ENCODE measurements around the gene ANO6. TPM values are rescaled to one million over a fixed set of nuclear protein-coding genes. Genes with fewer than 3 reads are reported as not detected.

The ANO6 gene
- total and polyA plus RNA-seq, 4 donors, result 18.6 to 52.3 (median 29.1) TPM

GRCh38 chr12:45338272-45338671 lies 122.4 kb downstream of the ANO6 start:
- no peak overlapping the region for H3K27ac ChIP-seq (ENCODE audit: low read depth in 1 of 2, low read length in 2 of 2)
- no peak overlapping the region for H3K4me3 ChIP-seq (ENCODE audit: low read depth in 1 of 3, low read length in 3 of 3)
- no peak overlapping the region for H3K9ac ChIP-seq (ENCODE audit: low read depth in 1 of 2, low read length in 2 of 2)
- no peak for DNase-seq (ENCODE audit: low spot score)
- WGBS, result 96% methylated on average over 1 of the region's 1 CpG
- no peaks in the 10 kb centered on the region for H3K4me1 ChIP-seq (ENCODE audit: control insufficient read depth in 4 of 4, insufficient read depth in 4 of 4, low read length in 3 of 4)
- H3K27me3 ChIP-seq (ENCODE audit: control insufficient read depth in 4 of 4, insufficient read depth in 4 of 4, low read length in 3 of 4), result no peaks in the 10 kb centered on the region
- H3K9me3 ChIP-seq (ENCODE audit: control insufficient read depth in 4 of 4, low read length in 3 of 4), result no peaks in the 10 kb centered on the region
- peaks cover 0 to 2% (median 0%) of the 10 kb centered on the region in 4 donors for H3K36me3 ChIP-seq (ENCODE audit: control insufficient read depth in 4 of 4, insufficient read depth in 3 of 4, low read depth in 1 of 4, low read length in 3 of 4)
- no peak for TF ChIP-seq HNF4G (IDR thresholded peaks at IDR 0.05)
- no peak for TF ChIP-seq HNF4A (conservative IDR thresholded peaks at IDR 0.05)
- no peak for TF ChIP-seq FOXA1 (IDR thresholded peaks at IDR 0.05)
- no peak for TF ChIP-seq FOXA2 (IDR thresholded peaks at IDR 0.05)
- no peak for TF ChIP-seq ZBTB33 (IDR thresholded peaks at IDR 0.05)
- TF ChIP-seq MAX (IDR thresholded peaks at IDR 0.05), result no peak
- no peak for TF ChIP-seq RAD21 (IDR thresholded peaks at IDR 0.05)
- TF ChIP-seq TAF1 (conservative IDR thresholded peaks at IDR 0.05), result no peak
- no peak for TF ChIP-seq GABPA (IDR thresholded peaks at IDR 0.05 in 1 of 2, conservative IDR thresholded peaks at IDR 0.05 in 1 of 2)

GRCh38 chr12:45339035-45339434 lies 123.1 kb downstream of the ANO6 start:
- Histone ChIP-seq H3K4me3 (ENCODE audit: low read depth in 1 of 3, low read length in 3 of 3) (no peak overlapping the region), H3K36me3 (ENCODE audit: control insufficient read depth in 4 of 4, insufficient read depth in 3 of 4, low read depth in 1 of 4, low read length in 3 of 4) (peaks cover 0 to 3% (median 0%) of the 10 kb centered on the region in 4 donors), H3K9me3 (ENCODE audit: control insufficient read depth in 4 of 4, low read length in 3 of 4) (no peaks in the 10 kb centered on the region), H3K27me3 (ENCODE audit: control insufficient read depth in 4 of 4, insufficient read depth in 4 of 4, low read length in 3 of 4) (no peaks in the 10 kb centered on the region), H3K4me1 (ENCODE audit: control insufficient read depth in 4 of 4, insufficient read depth in 4 of 4, low read length in 3 of 4) (no peaks in the 10 kb centered on the region), H3K9ac (ENCODE audit: low read depth in 1 of 2, low read length in 2 of 2) (no peak overlapping the region), H3K27ac (ENCODE audit: low read depth in 1 of 2, low read length in 2 of 2) (no peak overlapping the region)
- TF ChIP-seq CTCF (IDR thresholded peaks at IDR 0.05; ENCODE audit: low read depth, low read length, missing input control), result no peak
- TF ChIP-seq JUND (IDR thresholded peaks at IDR 0.05), result no peak
- TF ChIP-seq GABPA (IDR thresholded peaks at IDR 0.05 in 1 of 2, conservative IDR thresholded peaks at IDR 0.05 in 1 of 2), result no peak
- no peak for TF ChIP-seq NR2F2 (IDR thresholded peaks at IDR 0.05)
- TF ChIP-seq EGR1 (IDR thresholded peaks at IDR 0.05; ENCODE audit: low read depth in 2 of 2), result no peak
- no peak for TF ChIP-seq ATF3 (IDR thresholded peaks at IDR 0.05)
- no peak for TF ChIP-seq HNF4A (conservative IDR thresholded peaks at IDR 0.05)
- no peak for TF ChIP-seq HNF4G (IDR thresholded peaks at IDR 0.05)
- no peak for TF ChIP-seq TAF1 (conservative IDR thresholded peaks at IDR 0.05)
- no peak for TF ChIP-seq SP1 (IDR thresholded peaks at IDR 0.05)
- no peak for TF ChIP-seq YY1 (IDR thresholded peaks at IDR 0.05)
- no peak for TF ChIP-seq REST (IDR thresholded peaks at IDR 0.05)
- no peak for DNase-seq (ENCODE audit: low spot score)

Data from liver (tissue), 9 donors.